ENCODE data around the gene MRTFA.

DNA sequence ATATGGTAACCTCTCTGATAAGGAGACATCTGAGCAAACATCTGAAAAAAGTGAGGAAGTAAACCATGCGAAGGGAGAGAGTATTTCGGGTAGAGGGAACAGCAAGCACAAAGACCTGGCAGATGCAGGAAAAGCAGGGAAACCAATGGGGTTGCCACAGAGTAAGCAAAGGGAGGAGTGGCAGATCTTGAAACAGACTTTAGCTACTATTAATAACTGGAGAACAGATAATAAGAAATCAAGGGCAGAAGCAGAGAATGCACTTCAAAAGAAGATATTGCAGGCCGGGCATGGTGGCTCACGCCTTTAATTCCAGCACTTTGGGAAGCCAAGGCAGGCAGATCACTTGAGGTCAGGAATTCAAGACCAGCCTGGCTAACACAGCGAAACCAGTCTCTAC lies 18.1 kb downstream of the MRTFA start:
- no peak for TF ChIP-seq POLR2A (IDR thresholded peaks at IDR 0.05; ENCODE audit: low read depth, low read length)
- no peak for TF ChIP-seq POLR2AphosphoS5 (IDR thresholded peaks at IDR 0.05; ENCODE audit: low read depth, low read length)
- no peak for TF ChIP-seq TAF1 (IDR thresholded peaks at IDR 0.05; ENCODE audit: low read depth, low read length)
- TF ChIP-seq PAX5 (IDR thresholded peaks at IDR 0.05; ENCODE audit: insufficient read depth, low read length, severe bottlenecking) = no peak
- no peak for TF ChIP-seq POU2F2 (IDR thresholded peaks at IDR 0.05; ENCODE audit: low read depth, low read length)
